DOHH2 (cell line): Measurements from ENCODE around the gene PDE4A.

Experiments used
- EZH2phosphoT487 ChIP-seq: fragments of 200-600 bp; sonication (generic); IDR thresholded peaks from 2 replicates; pipeline ENCODE4 v1.6.1; 2017; ENCODE audit warnings: borderline replicate concordance, mild to moderate bottlenecking, antibody characterized with exemption, low read length, moderate library complexity, mixed read lengths
- TF ChIP-seq, protein P1 (sequence below): fragments of 200-600 bp; sonication (generic); IDR thresholded peaks from one replicate; pipeline ENCODE4 v1.5.1; 2014; ENCODE audit warnings: antibody characterized with exemption, mild to moderate bottlenecking, low read depth, low read length; ENCODE audit not compliant: poor library complexity, severe bottlenecking

- TF ChIP-seq, protein P1, sequence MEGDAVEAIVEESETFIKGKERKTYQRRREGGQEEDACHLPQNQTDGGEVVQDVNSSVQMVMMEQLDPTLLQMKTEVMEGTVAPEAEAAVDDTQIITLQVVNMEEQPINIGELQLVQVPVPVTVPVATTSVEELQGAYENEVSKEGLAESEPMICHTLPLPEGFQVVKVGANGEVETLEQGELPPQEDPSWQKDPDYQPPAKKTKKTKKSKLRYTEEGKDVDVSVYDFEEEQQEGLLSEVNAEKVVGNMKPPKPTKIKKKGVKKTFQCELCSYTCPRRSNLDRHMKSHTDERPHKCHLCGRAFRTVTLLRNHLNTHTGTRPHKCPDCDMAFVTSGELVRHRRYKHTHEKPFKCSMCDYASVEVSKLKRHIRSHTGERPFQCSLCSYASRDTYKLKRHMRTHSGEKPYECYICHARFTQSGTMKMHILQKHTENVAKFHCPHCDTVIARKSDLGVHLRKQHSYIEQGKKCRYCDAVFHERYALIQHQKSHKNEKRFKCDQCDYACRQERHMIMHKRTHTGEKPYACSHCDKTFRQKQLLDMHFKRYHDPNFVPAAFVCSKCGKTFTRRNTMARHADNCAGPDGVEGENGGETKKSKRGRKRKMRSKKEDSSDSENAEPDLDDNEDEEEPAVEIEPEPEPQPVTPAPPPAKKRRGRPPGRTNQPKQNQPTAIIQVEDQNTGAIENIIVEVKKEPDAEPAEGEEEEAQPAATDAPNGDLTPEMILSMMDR = no peak
- no peak for TF ChIP-seq EZH2phosphoT487
Observed at GRCh38 chr19:10514211-10515145, 94.1 kb downstream of the PDE4A start.
